Spleen (tissue), 7 donors: ENCODE results near the gene PIGS.

Experiments
- POLR2A ChIP-seq, 3 donors: fragments of 450-650 bp; IDR thresholded peaks; one replicate each; pipeline ENCODE4 v1.5.1; 2017; ENCODE audit warnings: antibody characterized with exemption in 3 of 3, mild to moderate bottlenecking in 1 of 3
- TF ChIP-seq, protein P1 (sequence below), 11 experiments: fragments of 200-600 bp in 7 of 11; fragments of 450-650 bp in 4 of 11; sonication (generic) in 4 of 11; IDR thresholded peaks in 8 of 11; conservative IDR thresholded peaks in 3 of 11; 1 replicate in 7 of 11; 2 replicates in 4 of 11; pipeline versions ENCODE4 v1.4.0 to v1.8.0; 2016 to 2021; ENCODE audit warnings: antibody characterized with exemption in 11 of 11, inconsistent platforms in 4 of 11, mild to moderate bottlenecking in 1 of 11
- donor health status: DM: no; HTN: no; CAD: no; lungs with moderate emphysema.
- donor health status: DM: no; HTN: no; CAD: no.
- donor health status: DM: no; HTN: no; CAD: no.

DNA sequence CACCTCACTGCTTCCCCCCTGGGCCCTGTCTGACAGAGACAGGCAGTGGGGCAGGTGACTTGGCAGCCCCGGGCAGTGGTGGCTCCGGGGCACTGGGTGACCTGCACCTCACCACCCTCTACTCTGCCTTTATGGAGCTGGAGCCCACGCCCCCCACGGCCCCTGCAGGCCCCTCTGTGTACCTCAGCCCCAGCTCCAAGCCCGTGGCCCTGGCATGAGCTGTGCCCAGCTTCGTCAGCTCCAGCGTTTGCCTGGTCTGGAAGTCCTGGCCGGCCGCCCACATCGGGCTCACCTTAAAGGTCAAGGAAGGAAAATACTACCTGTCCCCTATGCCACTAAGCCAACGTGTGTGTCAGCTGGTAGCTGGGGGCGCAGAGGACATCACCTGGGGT, 34.1 kb downstream of the PIGS start:
- TF ChIP-seq, protein P1, sequence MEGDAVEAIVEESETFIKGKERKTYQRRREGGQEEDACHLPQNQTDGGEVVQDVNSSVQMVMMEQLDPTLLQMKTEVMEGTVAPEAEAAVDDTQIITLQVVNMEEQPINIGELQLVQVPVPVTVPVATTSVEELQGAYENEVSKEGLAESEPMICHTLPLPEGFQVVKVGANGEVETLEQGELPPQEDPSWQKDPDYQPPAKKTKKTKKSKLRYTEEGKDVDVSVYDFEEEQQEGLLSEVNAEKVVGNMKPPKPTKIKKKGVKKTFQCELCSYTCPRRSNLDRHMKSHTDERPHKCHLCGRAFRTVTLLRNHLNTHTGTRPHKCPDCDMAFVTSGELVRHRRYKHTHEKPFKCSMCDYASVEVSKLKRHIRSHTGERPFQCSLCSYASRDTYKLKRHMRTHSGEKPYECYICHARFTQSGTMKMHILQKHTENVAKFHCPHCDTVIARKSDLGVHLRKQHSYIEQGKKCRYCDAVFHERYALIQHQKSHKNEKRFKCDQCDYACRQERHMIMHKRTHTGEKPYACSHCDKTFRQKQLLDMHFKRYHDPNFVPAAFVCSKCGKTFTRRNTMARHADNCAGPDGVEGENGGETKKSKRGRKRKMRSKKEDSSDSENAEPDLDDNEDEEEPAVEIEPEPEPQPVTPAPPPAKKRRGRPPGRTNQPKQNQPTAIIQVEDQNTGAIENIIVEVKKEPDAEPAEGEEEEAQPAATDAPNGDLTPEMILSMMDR (IDR thresholded peaks at IDR 0.05 in 8 of 11, conservative IDR thresholded peaks at IDR 0.05 in 3 of 11), result no peak
- no peak for TF ChIP-seq POLR2A (IDR thresholded peaks at IDR 0.05)
